ENCODE results near the gene ACBD3. TPM values are rescaled to one million over a fixed set of nuclear protein-coding genes. Genes with fewer than 3 reads are reported as not detected.
A peak's percentile ranks its signal among the peaks of the same experiment; 100 is the strongest.

ACBD3 gene
- total RNA-seq, 1 experiment from 2014 or later: 41.7 TPM

- peaks cover 15% of the 10 kb centered on the region for H3K4me1 ChIP-seq
- no peak for DNase-seq
- intact Hi-C loops (cut with micrococcal nuclease; ENCODE audit: unreplicated experiment): loop anchor here (1.0 kb wide), 1 partner anchor 33 kb away; no protein-coding TSS in a partner anchor
- Mint-ChIP-seq H3K27me3 (ENCODE audit: insufficient read depth, unreplicated experiment) (no peaks in the 10 kb centered on the region), H3K36me3 (ENCODE audit: insufficient read depth, unreplicated experiment) (no peaks in the 10 kb centered on the region), H3K27ac (ENCODE audit: unreplicated experiment) (no peak overlapping the region), H3K4me1 (ENCODE audit: low read depth, unreplicated experiment) (peaks cover 5% of the 10 kb centered on the region), H3K4me3 (ENCODE audit: unreplicated experiment) (no peak overlapping the region), H3K9me3 (ENCODE audit: unreplicated experiment) (no peaks in the 10 kb centered on the region)
- ChIA-PET CTCF (interaction anchor here (0.7 kb wide), 1 partner anchor 78 kb away, joined by 3 read pairs; no protein-coding TSS in a partner anchor), POLR2A (no interaction called here)
- no peaks in the 10 kb centered on the region for H3K27me3 ChIP-seq (replicated peaks; ENCODE audit: control insufficient read depth, insufficient read depth, low read length)
- no peaks in the 10 kb centered on the region for H3K9me3 ChIP-seq
- H3K4me3 ChIP-seq (ENCODE audit: low read depth, low read length): no peak overlapping the region
- TF ChIP-seq, protein P1, sequence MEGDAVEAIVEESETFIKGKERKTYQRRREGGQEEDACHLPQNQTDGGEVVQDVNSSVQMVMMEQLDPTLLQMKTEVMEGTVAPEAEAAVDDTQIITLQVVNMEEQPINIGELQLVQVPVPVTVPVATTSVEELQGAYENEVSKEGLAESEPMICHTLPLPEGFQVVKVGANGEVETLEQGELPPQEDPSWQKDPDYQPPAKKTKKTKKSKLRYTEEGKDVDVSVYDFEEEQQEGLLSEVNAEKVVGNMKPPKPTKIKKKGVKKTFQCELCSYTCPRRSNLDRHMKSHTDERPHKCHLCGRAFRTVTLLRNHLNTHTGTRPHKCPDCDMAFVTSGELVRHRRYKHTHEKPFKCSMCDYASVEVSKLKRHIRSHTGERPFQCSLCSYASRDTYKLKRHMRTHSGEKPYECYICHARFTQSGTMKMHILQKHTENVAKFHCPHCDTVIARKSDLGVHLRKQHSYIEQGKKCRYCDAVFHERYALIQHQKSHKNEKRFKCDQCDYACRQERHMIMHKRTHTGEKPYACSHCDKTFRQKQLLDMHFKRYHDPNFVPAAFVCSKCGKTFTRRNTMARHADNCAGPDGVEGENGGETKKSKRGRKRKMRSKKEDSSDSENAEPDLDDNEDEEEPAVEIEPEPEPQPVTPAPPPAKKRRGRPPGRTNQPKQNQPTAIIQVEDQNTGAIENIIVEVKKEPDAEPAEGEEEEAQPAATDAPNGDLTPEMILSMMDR (IDR thresholded peaks at IDR 0.05; ENCODE audit: insufficient read depth in 1 of 2, low read depth in 1 of 2, low read length in 1 of 2, severe bottlenecking in 1 of 2, unreplicated experiment in 1 of 2): no peak
- H3K36me3 ChIP-seq (ENCODE audit: control insufficient read depth, insufficient read depth, low read length): no peaks in the 10 kb centered on the region
- BruUV-seq (replicated peaks): no TSS peak
Observed at GRCh38 chr1:226116673-226117072, 69.9 kb downstream of the ACBD3 start.

DNA sequence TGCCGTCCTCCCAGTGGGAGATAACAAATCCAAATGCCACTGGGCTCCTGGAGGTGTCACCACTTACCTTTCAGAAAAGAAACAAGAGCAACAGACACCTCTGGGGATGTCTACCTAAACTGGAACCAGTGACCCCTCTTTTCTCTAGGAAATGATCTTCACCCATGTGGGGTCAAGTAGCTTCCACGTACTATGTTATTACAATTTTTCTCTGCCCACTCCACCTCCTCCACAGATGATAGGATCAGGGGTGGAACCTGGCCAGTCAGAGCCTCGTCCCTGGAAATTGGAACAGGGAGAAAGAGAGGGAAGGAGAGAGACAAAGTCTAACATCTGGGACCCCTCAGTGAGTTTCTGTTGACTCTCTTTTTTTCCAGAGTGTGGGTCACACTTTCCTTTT is 73.9 kb downstream of the ACBD3 start:
- Mint-ChIP-seq H3K9me3 (ENCODE audit: unreplicated experiment) (no peaks in the 10 kb centered on the region), H3K4me1 (ENCODE audit: low read depth, unreplicated experiment) (peaks cover 24% of the 10 kb centered on the region), H3K27me3 (ENCODE audit: insufficient read depth, unreplicated experiment) (no peaks in the 10 kb centered on the region), H3K27ac (ENCODE audit: unreplicated experiment) (no peak overlapping the region), H3K4me3 (ENCODE audit: unreplicated experiment) (peak overlapping the region; percentile 29), H3K36me3 (ENCODE audit: insufficient read depth, unreplicated experiment) (no peaks in the 10 kb centered on the region)
- no peak for DNase-seq
- H3K4me1 ChIP-seq: peaks cover 22% of the 10 kb centered on the region
- no peaks in the 10 kb centered on the region for H3K36me3 ChIP-seq (ENCODE audit: control insufficient read depth, insufficient read depth, low read length)
- H3K27me3 ChIP-seq (replicated peaks; ENCODE audit: control insufficient read depth, insufficient read depth, low read length): no peaks in the 10 kb centered on the region
- no peaks in the 10 kb centered on the region for H3K9me3 ChIP-seq
- intact Hi-C loops (cut with micrococcal nuclease; ENCODE audit: unreplicated experiment): no loop called here
- ChIA-PET POLR2A (no interaction called here), CTCF (interaction anchor here (2.1 kb wide), 1 partner anchor 11 kb away, joined by 4 read pairs; no protein-coding TSS in a partner anchor)
- H3K4me3 ChIP-seq (ENCODE audit: low read depth, low read length): no peak overlapping the region
- TF ChIP-seq, protein P1 (IDR thresholded peaks at IDR 0.05; ENCODE audit: insufficient read depth in 1 of 2, low read depth in 1 of 2, low read length in 1 of 2, severe bottlenecking in 1 of 2, unreplicated experiment in 1 of 2): no peak
- BruUV-seq (replicated peaks): no TSS peak

GRCh38 chr1:226111883-226112261 is 74.7 kb downstream of the ACBD3 start:
- TF ChIP-seq, protein P1 (IDR thresholded peaks at IDR 0.05; ENCODE audit: insufficient read depth in 1 of 2, low read depth in 1 of 2, low read length in 1 of 2, severe bottlenecking in 1 of 2, unreplicated experiment in 1 of 2): no peak
- Histone ChIP-seq H3K9me3 (no peaks in the 10 kb centered on the region), H3K27me3 (replicated peaks; ENCODE audit: control insufficient read depth, insufficient read depth, low read length) (no peaks in the 10 kb centered on the region), H3K4me3 (ENCODE audit: low read depth, low read length) (no peak overlapping the region), H3K4me1 (peaks cover 22% of the 10 kb centered on the region), H3K36me3 (ENCODE audit: control insufficient read depth, insufficient read depth, low read length) (no peaks in the 10 kb centered on the region)
- BruUV-seq (replicated peaks): no TSS peak
- DNase-seq: no peak
- intact Hi-C loops (cut with micrococcal nuclease; ENCODE audit: unreplicated experiment): no loop called here
- CTCF ChIA-PET: interaction anchor here (2.1 kb wide), 1 partner anchor 11 kb away, joined by 4 read pairs; no protein-coding TSS in a partner anchor
- Mint-ChIP-seq H3K27me3 (ENCODE audit: insufficient read depth, unreplicated experiment) (no peaks in the 10 kb centered on the region), H3K4me1 (ENCODE audit: low read depth, unreplicated experiment) (peaks cover 27% of the 10 kb centered on the region), H3K9me3 (ENCODE audit: unreplicated experiment) (no peaks in the 10 kb centered on the region), H3K27ac (ENCODE audit: unreplicated experiment) (no peak overlapping the region), H3K4me3 (ENCODE audit: unreplicated experiment) (no peak overlapping the region), H3K36me3 (ENCODE audit: insufficient read depth, unreplicated experiment) (no peaks in the 10 kb centered on the region)
- POLR2A ChIA-PET: no interaction called here

Data from Caco-2 (cell line).